GM10266 (cell line): ENCODE measurements around the gene ESYT3.

ENCODE experiments used
- DNase-seq: peaks from one replicate; pipeline ENCODE4 v3.0.0; 2012; ENCODE audit errors: extremely low spot score
- TF ChIP-seq, protein P1 (sequence below): IDR thresholded peaks from 2 replicates; pipeline ENCODE4 v1.5.1; 2012; ENCODE audit warnings: mild to moderate bottlenecking, low read depth; ENCODE audit not compliant: control insufficient read depth, insufficient read depth; ENCODE audit errors: missing control alignments

The ESYT3 gene

GRCh38 chr3:138401834-138402233 is 32.6 kb upstream of the ESYT3 start:
- DNase-seq, result no peak
- TF ChIP-seq, protein P1, sequence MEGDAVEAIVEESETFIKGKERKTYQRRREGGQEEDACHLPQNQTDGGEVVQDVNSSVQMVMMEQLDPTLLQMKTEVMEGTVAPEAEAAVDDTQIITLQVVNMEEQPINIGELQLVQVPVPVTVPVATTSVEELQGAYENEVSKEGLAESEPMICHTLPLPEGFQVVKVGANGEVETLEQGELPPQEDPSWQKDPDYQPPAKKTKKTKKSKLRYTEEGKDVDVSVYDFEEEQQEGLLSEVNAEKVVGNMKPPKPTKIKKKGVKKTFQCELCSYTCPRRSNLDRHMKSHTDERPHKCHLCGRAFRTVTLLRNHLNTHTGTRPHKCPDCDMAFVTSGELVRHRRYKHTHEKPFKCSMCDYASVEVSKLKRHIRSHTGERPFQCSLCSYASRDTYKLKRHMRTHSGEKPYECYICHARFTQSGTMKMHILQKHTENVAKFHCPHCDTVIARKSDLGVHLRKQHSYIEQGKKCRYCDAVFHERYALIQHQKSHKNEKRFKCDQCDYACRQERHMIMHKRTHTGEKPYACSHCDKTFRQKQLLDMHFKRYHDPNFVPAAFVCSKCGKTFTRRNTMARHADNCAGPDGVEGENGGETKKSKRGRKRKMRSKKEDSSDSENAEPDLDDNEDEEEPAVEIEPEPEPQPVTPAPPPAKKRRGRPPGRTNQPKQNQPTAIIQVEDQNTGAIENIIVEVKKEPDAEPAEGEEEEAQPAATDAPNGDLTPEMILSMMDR, result no peak

GRCh38 chr3:138404121-138404520 is 30.3 kb upstream of the ESYT3 start:
- TF ChIP-seq, protein P1, result no peak
- DNase-seq, result no peak

DNA sequence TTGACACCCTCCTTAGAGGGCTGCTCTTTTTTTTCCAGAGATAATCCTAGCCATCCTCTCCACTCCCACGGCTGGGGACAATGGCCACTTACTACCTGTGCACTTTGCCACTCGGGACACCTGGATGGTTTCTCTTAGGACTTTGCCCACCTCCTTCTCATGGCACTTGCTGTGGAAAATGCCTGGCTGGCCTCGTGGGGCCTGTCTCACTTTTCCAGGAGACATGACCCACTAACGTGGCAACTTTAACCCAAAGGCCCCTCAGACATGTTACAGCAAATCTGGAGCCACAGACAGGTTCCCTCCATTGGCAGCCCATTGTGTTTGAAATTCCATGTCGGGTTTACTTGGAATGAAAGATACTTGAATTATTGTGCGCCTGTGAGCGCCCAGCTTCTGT is 29.4 kb upstream of the ESYT3 start:
- TF ChIP-seq, protein P1, result no peak
- DNase-seq, result no peak

DNA sequence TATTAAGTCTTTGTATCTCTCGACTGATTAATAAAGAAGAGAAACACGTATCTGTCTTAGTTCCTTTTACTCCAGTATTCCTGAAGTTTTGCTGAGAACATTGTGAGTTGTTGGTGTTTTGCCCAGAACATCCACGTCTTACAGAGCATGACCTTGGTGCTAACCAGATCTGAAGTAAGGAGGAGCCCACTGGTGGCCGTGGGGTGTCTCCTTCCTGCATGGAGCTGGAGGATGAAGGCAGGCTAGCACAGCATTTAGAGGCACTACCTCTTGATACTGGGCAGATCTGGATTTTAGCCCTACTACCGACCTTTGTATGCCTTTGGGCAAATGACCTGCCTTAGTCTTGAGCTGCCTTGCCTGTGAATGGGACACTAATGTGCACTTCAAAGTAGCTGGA is 28.9 kb upstream of the ESYT3 start:
- TF ChIP-seq, protein P1, result no peak
- DNase-seq, result no peak

GRCh38 chr3:138406606-138407005 is 27.8 kb upstream of the ESYT3 start:
- no peak for DNase-seq
- TF ChIP-seq, protein P1, result no peak

- TF ChIP-seq, protein P1, result no peak
Measured at GRCh38 chr3:138407236-138407907, 27.0 kb upstream of the ESYT3 start.

GRCh38 chr3:138408751-138409570 is 25.5 kb upstream of the ESYT3 start:
- DNase-seq, result no peak

More at GRCh38 chr3:138407236-138407907, 27.0 kb upstream of the ESYT3 start:
- no peak for DNase-seq

More at GRCh38 chr3:138408751-138409570, 25.5 kb upstream of the ESYT3 start:
- TF ChIP-seq, protein P1, result no peak
